GM12865 (cell line): ENCODE data around the gene RAPGEF5.
A peak's percentile ranks its signal among the peaks of the same experiment; 100 is the strongest.

Experiments
- DNase-seq: peaks from one replicate; pipeline ENCODE4 v3.0.0; 2010; ENCODE audit warnings: low read depth
- H3K4me3 ChIP-seq: 2 replicates; pipeline ENCODE4 v1.5.1; 2011; ENCODE audit warnings: mild to moderate bottlenecking, low read depth, low read length, control low read depth
- CTCF ChIP-seq: IDR thresholded peaks from 2 replicates; pipeline ENCODE4 v1.5.1; 2011; ENCODE audit warnings: low read length, control low read depth, low read depth, inconsistent platforms; ENCODE audit not compliant: insufficient read depth; ENCODE audit errors: missing control alignments

The RAPGEF5 gene

DNA sequence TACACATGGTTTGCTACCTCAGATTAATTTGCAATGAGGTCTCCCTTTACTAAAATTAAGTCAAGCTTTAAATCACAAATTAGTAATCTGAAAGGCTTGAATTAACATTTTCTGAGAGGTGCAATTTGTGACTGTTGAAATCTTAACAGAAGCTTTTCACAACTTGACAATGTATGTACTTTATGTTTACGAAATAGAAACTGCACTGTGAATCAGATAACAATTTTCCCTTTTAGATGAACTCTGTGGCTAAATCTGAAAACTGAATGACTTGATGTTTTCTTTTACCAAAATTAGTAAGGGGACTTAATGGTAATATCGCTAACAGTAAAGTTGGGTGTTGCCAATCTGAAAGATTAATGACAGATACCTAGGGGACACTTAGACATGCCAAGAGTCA, 197.6 kb downstream of the RAPGEF5 start:
- no peak for DNase-seq
- H3K4me3 ChIP-seq: no peak overlapping the region
- TF ChIP-seq CTCF: no peak

DNA sequence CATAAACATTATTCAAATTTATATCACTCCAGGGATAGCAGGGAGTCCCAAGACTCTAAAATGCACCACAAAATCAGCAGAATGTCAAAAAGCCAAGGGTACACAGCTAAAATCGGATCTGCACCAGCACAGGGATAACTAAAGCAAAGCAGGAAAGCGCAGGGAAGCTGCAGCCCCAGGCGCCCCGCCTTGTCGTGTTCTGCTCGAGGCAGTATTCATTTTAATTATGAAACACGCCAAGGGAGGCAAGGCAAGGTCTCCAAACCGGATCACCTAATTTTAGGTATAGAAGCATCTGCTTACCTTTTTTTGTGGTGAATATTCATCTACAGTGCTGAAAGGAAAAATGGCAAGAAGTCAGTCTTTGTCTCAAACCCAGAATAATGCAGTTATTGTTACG, 199.4 kb downstream of the RAPGEF5 start:
- DNase-seq: no peak
- TF ChIP-seq CTCF: no peak
- no peak overlapping the region for H3K4me3 ChIP-seq

GRCh38 chr7:22156205-22156604, 200.7 kb downstream of the RAPGEF5 start:
- no peak overlapping the region for H3K4me3 ChIP-seq
- TF ChIP-seq CTCF: no peak
- no peak for DNase-seq

- no peak for TF ChIP-seq CTCF
- no peak overlapping the region for H3K4me3 ChIP-seq
- peak; percentile 6 for DNase-seq
Observed at GRCh38 chr7:22154143-22154529, 202.8 kb downstream of the RAPGEF5 start.

DNA sequence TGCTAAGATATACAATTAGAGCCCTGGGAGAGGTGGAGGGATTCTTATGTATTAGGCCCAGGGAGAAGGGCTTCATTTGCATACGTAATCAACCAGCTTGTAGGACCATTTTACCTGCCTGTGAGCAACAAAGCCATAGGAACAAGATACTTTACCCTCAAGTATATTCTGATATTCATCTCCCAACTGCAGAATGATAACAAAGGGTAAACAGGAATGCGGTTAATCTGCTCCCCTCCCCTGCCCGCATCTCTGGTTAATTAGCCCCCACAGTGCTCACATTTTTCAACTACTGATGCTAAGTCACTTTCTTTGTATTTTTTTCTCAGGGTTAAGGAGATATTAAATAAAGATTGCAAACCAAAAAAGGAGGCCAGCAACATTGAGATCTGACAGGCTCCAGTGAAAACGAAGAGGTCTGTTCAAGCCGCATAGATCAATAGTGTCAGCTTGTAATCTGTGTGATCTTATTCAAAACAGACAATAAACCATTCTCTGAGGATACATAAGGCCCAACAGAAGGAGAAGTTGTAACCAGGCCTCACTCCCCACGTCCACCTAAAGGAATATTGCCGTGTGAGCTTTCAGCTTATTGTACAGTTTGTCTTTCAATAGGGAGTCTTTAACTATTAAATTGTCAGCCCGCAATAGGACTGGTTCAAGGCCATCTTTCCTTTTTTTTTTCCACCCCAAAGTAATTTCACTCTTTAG, 203.4 kb downstream of the RAPGEF5 start:
- DNase-seq: no peak
- TF ChIP-seq CTCF: no peak
- no peak overlapping the region for H3K4me3 ChIP-seq

DNA sequence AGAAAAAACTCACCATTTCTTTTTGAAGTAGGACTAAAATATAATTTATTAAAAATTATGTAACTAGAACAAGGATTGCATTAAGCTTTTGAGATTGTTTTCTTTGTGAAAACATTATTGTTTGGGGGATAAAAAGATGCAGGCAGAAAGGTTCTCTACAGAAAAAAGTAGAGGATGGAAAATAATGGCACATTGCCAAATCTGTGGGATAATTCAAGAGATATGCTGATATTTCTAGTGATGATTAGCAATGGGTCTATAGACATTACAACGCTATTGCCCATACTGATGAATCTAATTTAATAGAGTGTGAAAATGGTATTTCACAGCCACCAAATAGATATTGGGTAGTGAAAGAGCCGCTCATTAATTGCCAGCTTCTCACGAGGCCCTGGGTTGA, 204.3 kb downstream of the RAPGEF5 start:
- no peak overlapping the region for H3K4me3 ChIP-seq
- no peak for DNase-seq
- no peak for TF ChIP-seq CTCF

GRCh38 chr7:22151901-22152300, 205.1 kb downstream of the RAPGEF5 start:
- no peak for DNase-seq
- H3K4me3 ChIP-seq: no peak overlapping the region
- no peak for TF ChIP-seq CTCF
